ENCODE measurements around the gene STX19.

STX19 gene

GRCh38 chr3:94026623-94027022, 1.8 kb downstream of the STX19 start:
- DNase-seq (ENCODE audit: low spot score): no peak

- DNase-seq (ENCODE audit: low spot score): no peak
Observed at GRCh38 chr3:94024385-94024784, 4.0 kb downstream of the STX19 start.

DNA sequence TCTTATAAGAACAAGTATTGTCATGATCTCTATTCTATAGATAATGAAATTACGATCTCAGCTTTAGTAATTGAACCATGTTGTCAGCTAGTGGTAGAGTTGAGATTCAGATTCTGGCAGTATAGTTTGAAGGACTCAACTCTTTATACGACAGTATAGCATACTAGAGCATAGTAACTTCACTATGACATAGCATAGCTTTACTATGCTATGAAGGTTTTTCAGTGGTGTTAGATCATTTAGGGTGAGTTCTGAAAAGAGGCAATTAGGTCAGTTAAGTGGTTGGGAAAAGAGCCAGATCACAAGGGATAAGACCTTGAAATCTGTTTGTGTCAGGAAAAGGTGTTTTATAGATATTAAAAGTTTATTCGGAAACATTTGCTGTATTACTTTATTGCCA, 8.1 kb downstream of the STX19 start:
- no peak for DNase-seq (ENCODE audit: low spot score)

GRCh38 chr3:94019659-94020058, 8.7 kb downstream of the STX19 start:
- no peak for DNase-seq (ENCODE audit: low spot score)

DNA sequence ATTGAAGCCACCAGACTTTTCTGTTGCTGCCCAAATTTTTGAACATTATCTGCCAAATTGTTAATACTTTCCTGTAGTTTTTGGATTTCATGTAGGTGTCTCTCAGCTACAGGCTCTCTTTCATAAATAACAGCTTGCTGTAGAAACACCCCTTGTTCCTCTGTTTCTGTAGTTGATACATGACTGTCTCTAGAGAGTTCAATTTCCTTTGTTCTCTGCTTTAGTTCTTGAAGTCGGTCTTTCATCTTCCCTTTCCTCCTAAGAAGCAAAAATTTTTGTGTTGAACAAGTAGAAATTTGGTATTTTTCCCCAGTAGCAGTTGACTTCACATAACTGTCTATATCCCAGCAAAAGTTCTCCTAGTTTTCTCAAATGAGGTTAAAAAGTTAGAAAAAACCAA, 13.4 kb downstream of the STX19 start:
- DNase-seq (ENCODE audit: low spot score): no peak

- no peak for DNase-seq (ENCODE audit: low spot score)
Observed at GRCh38 chr3:94012185-94012584, 16.2 kb downstream of the STX19 start.

DNA sequence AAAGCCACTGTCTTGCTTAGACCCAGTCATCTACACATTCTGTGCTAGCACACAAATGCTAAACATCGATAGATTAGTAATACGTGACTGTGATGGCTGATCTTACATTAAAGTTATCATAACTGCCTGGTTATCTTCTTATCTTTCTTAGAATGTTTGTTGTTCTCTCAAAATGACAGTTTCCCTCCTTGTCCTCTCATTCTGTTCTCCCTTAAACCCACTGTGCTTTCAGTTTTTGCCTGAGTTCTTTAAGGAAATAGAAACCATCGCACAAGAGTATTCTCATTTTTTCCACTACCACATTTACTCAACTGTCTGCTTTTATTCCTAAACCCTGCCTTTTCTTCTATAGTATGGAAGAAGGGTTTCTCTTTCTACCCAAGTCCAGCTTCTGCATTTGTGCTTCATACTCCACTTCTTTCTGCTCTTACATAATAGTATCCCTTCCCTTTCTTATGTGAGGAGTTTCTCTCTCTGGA, 17.1 kb downstream of the STX19 start:
- DNase-seq (ENCODE audit: low spot score): no peak

DNA sequence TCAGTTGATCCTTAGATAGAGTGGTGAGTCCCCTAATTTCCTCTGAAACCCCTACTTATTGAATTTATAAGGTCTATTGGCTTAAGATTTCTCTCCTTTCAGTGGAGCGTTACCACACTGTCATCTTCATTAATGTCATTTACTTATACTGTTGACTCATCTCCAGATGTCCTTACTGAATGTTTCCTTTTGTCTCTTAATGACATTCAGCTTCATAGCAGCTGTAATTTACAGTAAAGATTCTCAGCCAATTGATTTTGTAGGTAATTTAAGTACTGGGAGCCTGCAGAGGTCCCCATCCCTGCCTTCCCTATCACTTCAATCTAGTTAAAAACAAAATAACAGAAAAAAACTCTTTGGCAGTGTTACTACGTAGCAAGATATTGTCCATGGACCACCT, 18.8 kb downstream of the STX19 start:
- DNase-seq (ENCODE audit: low spot score): no peak

DNA sequence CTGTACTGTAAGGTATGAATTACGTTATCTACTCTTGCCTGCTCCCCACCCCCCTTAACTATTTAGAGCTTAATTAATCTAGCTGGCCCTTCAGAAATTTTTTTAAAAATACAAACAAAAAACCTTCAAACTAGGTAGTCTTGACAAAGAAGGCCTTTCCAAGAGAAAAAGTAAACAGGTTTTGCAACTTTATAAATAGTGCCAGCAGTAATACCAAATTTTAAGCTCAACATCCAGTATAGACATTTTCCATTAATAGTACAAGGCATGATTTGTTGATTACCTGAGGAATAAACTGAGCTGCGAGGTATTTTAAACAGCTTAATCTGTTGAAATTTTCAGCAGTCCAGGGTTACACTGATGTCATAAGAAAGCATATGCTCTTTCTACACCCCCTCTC, 20.1 kb downstream of the STX19 start:
- DNase-seq (ENCODE audit: low spot score): no peak

GRCh38 chr3:94004301-94004910, 24.0 kb downstream of the STX19 start:
- DNase-seq (ENCODE audit: low spot score): peak; percentile 42

- DNase-seq (ENCODE audit: low spot score): no peak
Observed at GRCh38 chr3:94001827-94002495, 26.4 kb downstream of the STX19 start.

GRCh38 chr3:94001191-94001590, 27.2 kb downstream of the STX19 start:
- DNase-seq (ENCODE audit: low spot score): no peak

- no peak for DNase-seq (ENCODE audit: low spot score)
Observed at GRCh38 chr3:93994056-93994455, 34.3 kb downstream of the STX19 start.

GRCh38 chr3:93992207-93992606, 36.2 kb downstream of the STX19 start:
- DNase-seq (ENCODE audit: low spot score): no peak

GRCh38 chr3:93991631-93992030, 36.8 kb downstream of the STX19 start:
- no peak for DNase-seq (ENCODE audit: low spot score)

GRCh38 chr3:93989241-93989640, 39.2 kb downstream of the STX19 start:
- no peak for DNase-seq (ENCODE audit: low spot score)

- no peak for DNase-seq (ENCODE audit: low spot score)
Observed at GRCh38 chr3:93988764-93989163, 39.6 kb downstream of the STX19 start.

GRCh38 chr3:93988283-93988682, 40.1 kb downstream of the STX19 start:
- DNase-seq (ENCODE audit: low spot score): no peak

GRCh38 chr3:93984618-93985017, 43.8 kb downstream of the STX19 start:
- no peak for DNase-seq (ENCODE audit: low spot score)

DNA sequence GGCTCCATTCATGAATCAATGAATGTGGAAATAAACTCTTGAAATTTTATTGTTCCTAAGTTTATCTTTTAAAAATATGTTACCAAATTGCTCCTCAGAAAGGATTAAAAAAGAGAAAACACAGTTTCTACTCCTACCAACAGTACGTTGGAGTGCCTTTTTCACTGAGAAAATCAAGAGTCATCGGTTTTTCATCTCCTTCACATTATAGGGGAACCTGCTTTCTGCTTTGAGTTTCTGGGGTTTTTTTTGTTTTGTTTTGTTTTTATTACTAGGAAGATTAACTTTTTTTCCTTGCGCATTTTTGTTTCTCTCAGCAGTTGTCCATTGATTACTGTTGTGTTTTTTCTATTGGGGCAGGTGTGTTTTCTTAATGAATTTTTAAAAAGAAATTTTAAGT, 45.0 kb downstream of the STX19 start:
- DNase-seq (ENCODE audit: low spot score): no peak

DNA sequence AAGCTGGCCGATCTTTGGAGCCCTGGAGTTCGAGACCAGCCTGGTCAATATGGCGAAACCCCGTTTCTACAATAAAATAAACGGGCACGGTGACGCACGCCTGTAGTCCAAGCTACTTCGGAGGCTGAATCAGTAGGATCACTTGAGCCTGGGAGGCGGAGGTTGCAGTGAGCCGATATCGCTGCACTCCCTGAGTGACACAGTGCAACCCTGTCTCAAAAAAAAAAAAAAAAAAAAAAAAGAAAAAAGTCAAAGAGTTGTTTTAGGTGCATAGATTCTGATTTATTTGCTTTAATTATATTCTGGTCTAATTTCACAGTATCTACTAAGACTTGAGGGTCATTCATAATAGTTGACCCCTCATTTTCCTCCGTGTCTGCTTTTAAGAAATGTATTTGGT, 46.7 kb downstream of the STX19 start:
- DNase-seq (ENCODE audit: low spot score): no peak

- peak; percentile 97 for DNase-seq (ENCODE audit: low spot score)
Observed at GRCh38 chr3:93979850-93980676, 48.3 kb downstream of the STX19 start, which contains the start of gene ARL13B. Gene ARL13B (plus strand): TSS chr3:93980155. CDS start chr3:93980424, 269 bp downstream.

Data from germinal center (tissue), 1 donor.